ENCODE measurements around the gene ABCG4. TPM values are rescaled to one million over a fixed set of nuclear protein-coding genes. Genes with fewer than 3 reads are reported as not detected.

ABCG4 gene
- total and polyA plus RNA-seq, 2 of the 8 experiments (the other 6 are each of a cell fraction or from before 2014, with no cell fraction given) = 1.8 to 2.3 TPM

DNA sequence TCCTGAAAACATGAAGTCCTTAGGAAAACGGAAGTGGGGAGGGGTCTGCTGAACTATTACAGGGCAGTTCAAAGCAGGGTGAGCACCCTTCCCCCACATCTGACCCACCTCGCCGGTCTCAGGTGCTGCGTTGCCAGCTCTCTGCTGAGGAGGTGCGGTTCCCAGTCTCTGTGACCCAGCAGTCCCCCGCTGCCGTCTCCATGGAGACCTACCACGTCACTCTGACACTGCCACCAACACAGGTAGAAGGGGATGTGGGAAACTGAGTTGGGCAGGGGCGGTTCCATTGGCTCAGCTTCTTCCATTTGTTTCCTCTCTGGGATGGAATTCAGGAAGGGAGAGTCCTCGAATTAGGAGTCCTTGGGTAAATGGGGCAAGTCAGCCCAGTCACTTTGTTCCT lies 38.4 kb upstream of the ABCG4 start:
- Histone ChIP-seq H3K56ac (replicated peaks; ENCODE audit: insufficient read length, low read depth, low read length) (no peak overlapping the region), H4K20me1 (replicated peaks in 1 of 2; ENCODE audit: control insufficient read depth in 1 of 2, insufficient read depth in 2 of 2, low read length in 2 of 2) (peaks cover 0 to 4% of the 10 kb centered on the region in 2 experiments), H3K4me1 (replicated peaks in 1 of 4; ENCODE audit: control insufficient read depth in 3 of 4, insufficient read depth in 4 of 4, low read length in 3 of 4) (peaks cover 0 to 20% (median 5%) of the 10 kb centered on the region in 4 experiments; a peak in 5 of 7 replicates), H4K5ac (ENCODE audit: insufficient read length, low read depth, low read length) (no peak overlapping the region), H3K27ac (ENCODE audit: low read depth, low read length) (no peak overlapping the region), H3K79me2 (ENCODE audit: control insufficient read depth in 1 of 2, insufficient read depth in 2 of 2, low read length in 2 of 2) (no peaks in the 10 kb centered on the region), H2BK15ac (ENCODE audit: low read length) (no peak overlapping the region), H4K8ac (ENCODE audit: extremely low read depth, insufficient read depth, low read length) (no peak overlapping the region; the same call in 1 of the 2 replicates), H3K36me3 (ENCODE audit: control insufficient read depth in 2 of 4, insufficient read depth in 4 of 4, low read length in 3 of 4) (no peaks in the 10 kb centered on the region; a peak in 1 of 8 replicates), H2BK120ac (replicated peaks; ENCODE audit: low read depth, low read length) (no peak overlapping the region), H3K4ac (replicated peaks; ENCODE audit: insufficient read length, low read depth, low read length) (no peak overlapping the region), H3K27me3 (replicated peaks in 1 of 4; ENCODE audit: control insufficient read depth in 3 of 4, extremely low read depth in 1 of 4, insufficient read depth in 3 of 4, low read length in 3 of 4) (peaks cover 2 to 20% (median 15%) of the 10 kb centered on the region in 4 experiments), H3K4me2 (ENCODE audit: insufficient read depth in 1 of 2, low read depth in 2 of 2, low read length in 2 of 2) (no peak overlapping the region), H2BK20ac (ENCODE audit: low read length) (no peak overlapping the region), H3K79me1 (ENCODE audit: low read depth, low read length) (no peaks in the 10 kb centered on the region; the same call in 1 of the 2 replicates), H2BK12ac (ENCODE audit: low read depth, low read length) (no peak overlapping the region), H3K9me3 (ENCODE audit: insufficient read depth in 2 of 2, low read depth in 1 of 2, low read length in 1 of 2) (no peaks in the 10 kb centered on the region), H2AFZ (ENCODE audit: low read length) (no peak overlapping the region), H4K91ac (replicated peaks; ENCODE audit: insufficient read length, low read length) (no peak overlapping the region), H3K14ac (ENCODE audit: insufficient read length) (no peak overlapping the region), H2AK5ac (ENCODE audit: low read depth, low read length) (no peak overlapping the region), H3K23me2 (ENCODE audit: low read depth, low read length) (peaks cover 12% of the 10 kb centered on the region), H3K9ac (replicated peaks in 1 of 4; ENCODE audit: extremely low read depth in 1 of 4, low read depth in 3 of 4, low read length in 3 of 4) (peak overlapping the region in 1 of 4 experiments; percentile 18; a peak in 1 of 7 replicates), H2BK5ac (ENCODE audit: low read depth, low read length) (no peak overlapping the region), H3K4me3 (ENCODE audit: extremely low read depth in 1 of 4, insufficient read depth in 2 of 4, low read depth in 3 of 4, low read length in 4 of 4) (no peak overlapping the region), H3K18ac (ENCODE audit: extremely low read depth, low read length) (no peak overlapping the region), H3K23ac (ENCODE audit: insufficient read length) (no peak overlapping the region)
- POLR2A ChIA-PET (ENCODE audit: partially characterized antibody) = interaction anchor here (0.6 to 10.6 kb wide), 4 partner anchors 9 to 163 kb away, joined by 3 to 139 read pairs (median 26); partner anchors contain the start of genes DPAGT1 and HINFP
- CTCF ChIA-PET (ENCODE audit: partially characterized antibody) = interaction anchor here (0.6 to 5.4 kb wide), 6 partner anchors 11 to 211 kb away, joined by 3 to 25 read pairs (median 8); no protein-coding TSS in a partner anchor
- no peak for DNase-seq (ENCODE audit: low read depth in 1 of 2, low spot score in 2 of 2)
- no peak for FAIRE-seq
- TF ChIP-seq, protein P1, sequence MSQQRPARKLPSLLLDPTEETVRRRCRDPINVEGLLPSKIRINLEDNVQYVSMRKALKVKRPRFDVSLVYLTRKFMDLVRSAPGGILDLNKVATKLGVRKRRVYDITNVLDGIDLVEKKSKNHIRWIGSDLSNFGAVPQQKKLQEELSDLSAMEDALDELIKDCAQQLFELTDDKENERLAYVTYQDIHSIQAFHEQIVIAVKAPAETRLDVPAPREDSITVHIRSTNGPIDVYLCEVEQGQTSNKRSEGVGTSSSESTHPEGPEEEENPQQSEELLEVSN (IDR thresholded peaks at IDR 0.05) = no peak
- TF ChIP-seq TEAD4 (IDR thresholded peaks at IDR 0.05; ENCODE audit: low read depth, low read length) = no peak
- TF ChIP-seq ASH2L (IDR thresholded peaks at IDR 0.05; ENCODE audit: low read length) = no peak
- no peak for TF ChIP-seq JUND (IDR thresholded peaks at IDR 0.05; ENCODE audit: low read length)
- no peak for TF ChIP-seq GABPA (IDR thresholded peaks at IDR 0.05; ENCODE audit: borderline replicate concordance, insufficient read depth, low read length)
- TF ChIP-seq TCF12 (IDR thresholded peaks at IDR 0.05; ENCODE audit: low read depth, low read length) = no peak
- 78% methylated on average over 10 of the region's 10 CpGs; no CpG with 5 or more reads in 1 of the 2 experiments for WGBS, 2 experiments (ENCODE audit: extremely low coverage in 1 of 2, insufficient coverage in 1 of 2, insufficient read length in 1 of 2, insufficient replicate concordance in 2 of 2, low coverage in 1 of 2, low lambda C conversion rate in 2 of 2, missing lambda C conversion rate in 1 of 2)

Data from H1 (cell line).